Loucy (cell line): ENCODE results near the gene SERTAD3.

ENCODE experiments used
- H2AFZ ChIP-seq: fragments of 200-600 bp; sonication (generic); 2 replicates; pipeline ENCODE4 v1.6.0; 2016; ENCODE audit warnings: antibody characterized with exemption, mild to moderate bottlenecking, low read length, moderate library complexity
- H3F3A ChIP-seq: fragments of 200-600 bp; 2 replicates; pipeline ENCODE4 v1.6.0; 2016; ENCODE audit warnings: antibody characterized with exemption, low read depth, mild to moderate bottlenecking
- H3K27me3 ChIP-seq: fragments of 200-600 bp; sonication (generic); 2 replicates; pipeline ENCODE4 v1.6.1; 2014; ENCODE audit warnings: low read length, mild to moderate bottlenecking; ENCODE audit not compliant: insufficient read depth, poor library complexity, severe bottlenecking
- H3K36me3 ChIP-seq: fragments of 200-600 bp; sonication (generic); 2 replicates; pipeline ENCODE4 v1.6.1; 2016; ENCODE audit warnings: low read length; ENCODE audit not compliant: insufficient read depth
- H3K4me1 ChIP-seq: fragments of 200-600 bp; sonication (generic); 2 replicates; pipeline ENCODE4 v1.5.1; 2014; ENCODE audit warnings: low read length, mild to moderate bottlenecking; ENCODE audit not compliant: insufficient read depth, poor library complexity, severe bottlenecking
- H3K4me2 ChIP-seq: fragments of 200-600 bp; sonication (generic); 2 replicates; pipeline ENCODE4 v1.6.0; 2014; ENCODE audit warnings: antibody characterized with exemption, low read length, low read depth, mild to moderate bottlenecking; ENCODE audit not compliant: poor library complexity, severe bottlenecking
- H3K4me3 ChIP-seq: fragments of 200-600 bp; sonication (generic); 2 replicates; pipeline ENCODE4 v1.5.1; 2014; ENCODE audit warnings: low read length, mild to moderate bottlenecking, mixed read lengths; ENCODE audit not compliant: poor library complexity, severe bottlenecking
- H3K79me2 ChIP-seq: fragments of 200-600 bp; sonication (generic); 2 replicates; pipeline ENCODE4 v1.6.1; 2014; ENCODE audit warnings: low read length; ENCODE audit not compliant: insufficient read depth
- H3K9ac ChIP-seq: fragments of 200-600 bp; sonication (generic); 2 replicates; pipeline ENCODE4 v1.6.0; 2014; ENCODE audit warnings: mild to moderate bottlenecking, low read depth, low read length, moderate library complexity; ENCODE audit not compliant: poor library complexity, severe bottlenecking
- H3K9me2 ChIP-seq: fragments of 200-600 bp; sonication (generic); replicated peaks from 2 replicates; pipeline ENCODE4 v1.6.1; 2016; ENCODE audit warnings: low read depth, low read length, mixed read lengths
- H3K9me3 ChIP-seq: fragments of 200-600 bp; sonication (generic); 2 replicates; pipeline ENCODE4 v1.6.1; 2014; ENCODE audit warnings: mild to moderate bottlenecking, antibody characterized with exemption, low read length, low read depth; ENCODE audit not compliant: insufficient read depth
- H4K20me1 ChIP-seq: fragments of 200-600 bp; sonication (generic); 2 replicates; pipeline ENCODE4 v1.6.0; 2014; ENCODE audit warnings: antibody characterized with exemption, low read length, mild to moderate bottlenecking; ENCODE audit not compliant: insufficient read depth, poor library complexity, severe bottlenecking
- EZH2phosphoT487 ChIP-seq: fragments of 200-600 bp; IDR thresholded peaks from 2 replicates; pipeline ENCODE4 v1.6.1; 2018; ENCODE audit warnings: antibody characterized with exemption, mild to moderate bottlenecking, moderate library complexity, borderline replicate concordance
- TF ChIP-seq, protein P1 (sequence below): fragments of 200-600 bp; sonication (generic); conservative IDR thresholded peaks from 2 replicates; pipeline ENCODE4 v1.5.1; 2014; ENCODE audit warnings: mild to moderate bottlenecking, antibody characterized with exemption, low read length

SERTAD3 gene

DNA sequence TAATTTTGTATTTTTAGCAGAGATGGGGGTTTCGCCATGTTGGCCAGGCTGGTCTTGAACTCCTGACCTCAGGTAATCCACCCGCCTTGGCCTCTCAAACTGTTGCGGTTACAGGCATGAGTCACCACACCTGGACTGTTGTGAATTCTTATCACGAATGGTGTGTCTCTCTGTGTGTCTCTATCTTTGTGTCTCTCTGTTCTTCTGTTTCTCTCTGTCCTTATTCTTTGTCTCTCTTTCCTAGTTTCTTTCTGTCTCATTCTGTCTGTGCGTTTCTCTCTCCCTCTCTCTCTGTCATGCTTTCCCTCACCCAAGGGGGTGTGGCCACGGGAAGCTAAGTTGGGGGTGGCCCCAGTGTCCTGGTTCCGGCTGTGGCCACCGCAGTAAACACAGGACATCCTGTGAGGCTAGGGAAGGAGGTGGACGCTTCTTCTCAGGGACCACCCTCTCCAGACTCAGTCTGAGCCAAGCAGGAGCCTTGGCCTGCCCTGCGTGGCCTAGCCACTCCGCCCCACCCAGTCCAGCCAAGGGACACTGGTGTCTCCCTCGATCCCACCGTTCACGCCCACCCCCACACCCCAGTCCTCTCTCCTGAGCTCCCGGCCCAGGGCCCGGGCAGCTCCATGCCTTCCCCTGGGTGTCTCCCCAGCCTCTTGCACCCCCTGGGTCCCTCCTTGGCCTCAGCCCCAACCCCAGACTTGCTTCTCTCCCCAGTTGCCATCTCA lies 27.1 kb downstream of the SERTAD3 start:
- H3K9ac ChIP-seq, result no peak overlapping the region
- no peaks in the 10 kb centered on the region for H3K9me3 ChIP-seq
- H3K36me3 ChIP-seq, result no peaks in the 10 kb centered on the region
- no peak overlapping the region for H3K4me2 ChIP-seq
- no peaks in the 10 kb centered on the region for H3K27me3 ChIP-seq
- H2AFZ ChIP-seq, result no peak overlapping the region
- H4K20me1 ChIP-seq, result no peaks in the 10 kb centered on the region
- H3K79me2 ChIP-seq, result no peaks in the 10 kb centered on the region
- no peaks in the 10 kb centered on the region for H3K9me2 ChIP-seq
- TF ChIP-seq, protein P1, sequence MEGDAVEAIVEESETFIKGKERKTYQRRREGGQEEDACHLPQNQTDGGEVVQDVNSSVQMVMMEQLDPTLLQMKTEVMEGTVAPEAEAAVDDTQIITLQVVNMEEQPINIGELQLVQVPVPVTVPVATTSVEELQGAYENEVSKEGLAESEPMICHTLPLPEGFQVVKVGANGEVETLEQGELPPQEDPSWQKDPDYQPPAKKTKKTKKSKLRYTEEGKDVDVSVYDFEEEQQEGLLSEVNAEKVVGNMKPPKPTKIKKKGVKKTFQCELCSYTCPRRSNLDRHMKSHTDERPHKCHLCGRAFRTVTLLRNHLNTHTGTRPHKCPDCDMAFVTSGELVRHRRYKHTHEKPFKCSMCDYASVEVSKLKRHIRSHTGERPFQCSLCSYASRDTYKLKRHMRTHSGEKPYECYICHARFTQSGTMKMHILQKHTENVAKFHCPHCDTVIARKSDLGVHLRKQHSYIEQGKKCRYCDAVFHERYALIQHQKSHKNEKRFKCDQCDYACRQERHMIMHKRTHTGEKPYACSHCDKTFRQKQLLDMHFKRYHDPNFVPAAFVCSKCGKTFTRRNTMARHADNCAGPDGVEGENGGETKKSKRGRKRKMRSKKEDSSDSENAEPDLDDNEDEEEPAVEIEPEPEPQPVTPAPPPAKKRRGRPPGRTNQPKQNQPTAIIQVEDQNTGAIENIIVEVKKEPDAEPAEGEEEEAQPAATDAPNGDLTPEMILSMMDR, result no peak
- TF ChIP-seq EZH2phosphoT487, result no peak
- H3F3A ChIP-seq, result no peaks in the 10 kb centered on the region
- H3K4me3 ChIP-seq, result no peak overlapping the region
- peaks cover 12% of the 10 kb centered on the region for H3K4me1 ChIP-seq

DNA sequence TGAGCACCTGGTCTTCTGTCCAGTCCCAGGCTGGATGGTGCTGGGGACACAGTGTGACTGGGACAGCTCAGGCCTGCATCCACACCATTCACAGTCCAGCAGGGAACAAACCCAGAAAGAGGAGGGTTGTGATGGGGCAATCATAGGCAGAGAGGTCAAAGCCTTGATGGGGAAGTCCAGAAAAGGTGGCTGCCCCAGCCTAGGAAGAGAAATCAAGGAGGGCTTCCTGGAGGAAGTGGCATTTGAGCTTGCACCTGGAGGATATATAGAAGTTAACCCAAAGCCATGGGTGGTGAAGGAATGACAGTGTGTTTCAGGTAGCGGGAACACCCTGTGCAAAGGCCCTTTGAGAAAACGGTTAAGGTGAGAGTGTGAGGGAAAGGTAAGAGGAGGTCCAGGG lies 28.4 kb downstream of the SERTAD3 start:
- H2AFZ ChIP-seq, result no peak overlapping the region
- TF ChIP-seq EZH2phosphoT487, result no peak
- TF ChIP-seq, protein P1, result no peak
- no peaks in the 10 kb centered on the region for H3F3A ChIP-seq
- H3K36me3 ChIP-seq, result no peaks in the 10 kb centered on the region
- H3K4me3 ChIP-seq, result no peak overlapping the region
- H3K9me2 ChIP-seq, result no peaks in the 10 kb centered on the region
- no peaks in the 10 kb centered on the region for H3K9me3 ChIP-seq
- peaks cover 7% of the 10 kb centered on the region for H3K4me1 ChIP-seq
- no peaks in the 10 kb centered on the region for H3K79me2 ChIP-seq
- H3K9ac ChIP-seq, result no peak overlapping the region
- no peaks in the 10 kb centered on the region for H4K20me1 ChIP-seq
- no peaks in the 10 kb centered on the region for H3K27me3 ChIP-seq
- no peak overlapping the region for H3K4me2 ChIP-seq

DNA sequence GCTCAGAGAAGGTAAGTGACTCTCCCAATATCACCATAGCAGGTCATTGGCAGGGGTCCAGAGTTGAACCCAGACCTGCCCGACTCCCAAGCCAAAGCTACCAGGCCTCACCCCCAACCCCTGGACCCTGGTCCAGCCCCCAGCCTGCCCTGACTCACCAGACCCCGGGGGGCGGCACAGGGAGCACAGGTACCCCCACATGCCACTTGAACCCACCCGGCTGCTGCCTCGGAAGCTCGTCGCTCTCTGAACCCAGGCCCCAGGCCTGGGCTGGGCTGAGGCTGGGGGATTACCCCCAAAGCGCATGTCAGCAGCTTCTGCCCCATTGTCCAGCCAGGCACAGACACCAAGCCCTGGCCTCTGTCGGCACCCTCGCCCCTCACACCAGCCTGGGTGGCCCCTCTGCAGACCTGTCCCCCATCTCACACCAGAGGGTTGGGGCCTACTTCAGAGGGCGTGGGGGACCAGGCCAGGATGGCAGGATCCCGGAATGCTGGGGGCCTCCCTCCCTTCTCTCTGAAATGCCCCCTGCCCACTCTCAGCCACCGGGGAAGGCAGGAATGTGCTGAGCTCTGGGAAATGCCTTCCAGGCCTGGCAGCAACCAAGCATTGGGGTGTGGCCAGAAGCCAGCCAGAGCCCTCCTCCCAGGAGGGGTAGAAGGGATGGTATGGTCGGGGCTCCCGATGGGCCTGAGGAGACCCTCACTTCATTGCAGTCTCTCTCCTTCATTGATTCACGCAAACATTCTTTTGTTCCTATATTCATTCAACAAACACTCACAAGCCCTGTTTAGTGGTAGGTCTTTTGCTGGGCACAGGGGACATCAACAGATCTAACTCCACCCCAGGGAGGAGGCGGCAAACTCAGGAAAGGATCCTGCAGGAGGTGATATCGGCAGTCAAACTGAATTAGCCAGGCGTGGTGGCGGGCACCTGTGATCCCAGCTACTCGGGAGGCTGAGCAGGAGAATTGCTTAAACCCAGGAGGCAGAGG lies 29.3 kb downstream of the SERTAD3 start:
- Histone ChIP-seq H3K4me1 (peaks cover 10% of the 10 kb centered on the region), H3F3A (no peaks in the 10 kb centered on the region), H3K9me2 (no peaks in the 10 kb centered on the region), H3K4me2 (no peak overlapping the region), H3K36me3 (no peaks in the 10 kb centered on the region), H3K27me3 (no peaks in the 10 kb centered on the region), H2AFZ (no peak overlapping the region), H3K79me2 (no peaks in the 10 kb centered on the region), H3K9ac (no peak overlapping the region), H4K20me1 (no peaks in the 10 kb centered on the region), H3K4me3 (no peak overlapping the region), H3K9me3 (no peaks in the 10 kb centered on the region)
- TF ChIP-seq, protein P1, result no peak
- no peak for TF ChIP-seq EZH2phosphoT487
